K562 (cell line): ENCODE data around the gene CDYL. TPM values are rescaled to one million over a fixed set of nuclear protein-coding genes. Genes with fewer than 3 reads are reported as not detected.

Experiments used
- ATAC-seq: fragments of 200-7000 bp; cut with Tn5 transposase; 3 replicates; pipeline ENCODE4 v1.9.1; 2020; ENCODE audit warnings: moderate library complexity
- BruUV-seq: library from RNA; stranded (reverse); fragments of 400-500 nt; replicated peaks from 2 replicates; lab custom pipeline; 2021; lab: Mats Ljungman, UMichigan
- CTCF ChIA-PET: fragments of 300-600 bp; formaldehyde crosslinking; extraction: SDS; loops from one replicate; lab custom pipeline; 2021; ENCODE audit warnings: low intra/inter-chr PET ratio; lab: Yijun Ruan, JAX
- POLR2A ChIA-PET: fragments of 300-600, 350-650 bp; sonication (Branson Sonifier 250); formaldehyde crosslinking; extraction: SDS; loops from one replicate; lab custom pipeline; 2021; ENCODE audit warnings: antibody characterized with exemption, inconsistent platforms; lab: Yijun Ruan, JAX
- DNase-seq, 4 experiments: peaks; one replicate each; pipeline versions ENCODE4 v3.0.0 to v3.0.0-alpha.2; 2011 to 2018; ENCODE audit warnings: low spot score in 3 of 4, mixed read lengths in 3 of 4; ENCODE audit errors: extremely low read depth in 1 of 4
- FAIRE-seq: peaks from 2 replicates; lab custom pipeline; 2011; peaks lifted over from hg19 to GRCh38; lab: Jason Lieb, UNC
- H2AFZ ChIP-seq: 2 replicates; pipeline ENCODE4 v1.6.0; 2011; ENCODE audit warnings: low read depth, low read length, control low read depth, inconsistent platforms
- H3K27ac ChIP-seq: fragments of 200-600 bp; 3 replicates; pipeline ENCODE4 v1.8.0; 2011; ENCODE audit warnings: low read depth, mild to moderate bottlenecking, control low read depth, inconsistent platforms, low read length, moderate library complexity, mixed read lengths; ENCODE audit errors: extremely low read depth
- H3K27me3 ChIP-seq, 2 experiments: fragments of 300-600 bp in 1 of 2; 2 replicates in 1 of 2; 3 replicates in 1 of 2; pipeline versions ENCODE4 v1.6.0 to v1.8.0; 2011; ENCODE audit warnings: inconsistent platforms in 2 of 2, low read length in 2 of 2, mild to moderate bottlenecking in 1 of 2, mixed read lengths in 1 of 2, moderate library complexity in 1 of 2; ENCODE audit not compliant: control insufficient read depth in 2 of 2, insufficient read depth in 2 of 2
- H3K36me3 ChIP-seq: fragments of 300-600 bp; 3 replicates; pipeline ENCODE4 v1.8.0; 2011; ENCODE audit warnings: mild to moderate bottlenecking, low read length, inconsistent platforms; ENCODE audit not compliant: control insufficient read depth, insufficient read depth
- H3K4me1 ChIP-seq, 2 experiments: fragments of 200-600 bp in 1 of 2; replicated peaks in 1 of 2; 2 replicates in 1 of 2; 3 replicates in 1 of 2; pipeline versions ENCODE4 v1.5.1 to v1.8.0; 2011; ENCODE audit warnings: inconsistent platforms in 2 of 2, low read length in 2 of 2, mild to moderate bottlenecking in 1 of 2, mixed read lengths in 1 of 2, moderate library complexity in 1 of 2; ENCODE audit not compliant: control insufficient read depth in 2 of 2, insufficient read depth in 2 of 2
- H3K4me2 ChIP-seq: 2 replicates; pipeline ENCODE4 v1.6.1; 2011; ENCODE audit warnings: low read length, control low read depth, inconsistent platforms, mixed read lengths; ENCODE audit not compliant: insufficient read depth
- H3K4me3 ChIP-seq: fragments of 200-600 bp; sonication (generic), shearing (Covaris generic); 2 replicates; pipeline ENCODE4 v1.5.1; 2016; ENCODE audit warnings: control low read depth, inconsistent platforms
- H3K79me2 ChIP-seq: fragments of 200-600 bp; 3 replicates; pipeline ENCODE4 v1.8.0; 2011; ENCODE audit warnings: low read length, inconsistent platforms; ENCODE audit not compliant: control insufficient read depth, insufficient read depth
- H3K9ac ChIP-seq, 2 experiments: 2 replicates each; pipeline versions ENCODE4 v1.6.0 to v1.6.1; 2011; ENCODE audit warnings: low read depth in 2 of 2, low read length in 2 of 2, control low read depth in 1 of 2, inconsistent platforms in 1 of 2, mild to moderate bottlenecking in 1 of 2, mixed read lengths in 1 of 2; ENCODE audit not compliant: insufficient read depth in 1 of 2
- H3K9me1 ChIP-seq: one replicate; pipeline ENCODE4 v1.6.0; 2011; ENCODE audit warnings: inconsistent platforms, mild to moderate bottlenecking, low read length, moderate library complexity; ENCODE audit not compliant: control insufficient read depth, insufficient read depth
- H3K9me3 ChIP-seq: replicated peaks from 2 replicates; pipeline ENCODE4 v1.5.1; 2011; ENCODE audit warnings: low read depth, low read length, inconsistent platforms; ENCODE audit not compliant: control insufficient read depth, insufficient read depth
- H4K20me1 ChIP-seq: replicated peaks from 2 replicates; pipeline ENCODE4 v1.6.1; 2011; ENCODE audit warnings: low read length, inconsistent platforms, mixed read lengths; ENCODE audit not compliant: control insufficient read depth, insufficient read depth
- ASH1L ChIP-seq: fragments of 450-650 bp; IDR thresholded peaks from 2 replicates; pipeline ENCODE4 v1.6.1; 2018; ENCODE audit warnings: borderline replicate concordance, mild to moderate bottlenecking, low read depth; ENCODE audit not compliant: partially characterized antibody
- CREB3 ChIP-seq: fragments of 450-650 bp; conservative IDR thresholded peaks from 2 replicates; pipeline ENCODE4 v1.6.1; 2016; ENCODE audit warnings: missing genetic modification characterization, low read depth, mild to moderate bottlenecking, missing compliant biosample characterization, moderate library complexity
- HINFP ChIP-seq: fragments of 450-650 bp; conservative IDR thresholded peaks from 2 replicates; pipeline ENCODE4 v1.6.1; 2016; ENCODE audit warnings: missing genetic modification characterization, low read depth, mild to moderate bottlenecking, control low read depth, missing compliant biosample characterization
- KLF6 ChIP-seq: fragments of 250-450 bp; sonication (Bioruptor Pico); IDR thresholded peaks from 2 replicates; pipeline ENCODE4 v1.4.0; 2020; ENCODE audit warnings: mild to moderate bottlenecking, moderate library complexity, borderline replicate concordance
- MTA3 ChIP-seq: fragments of 450-650 bp; formaldehyde crosslinking; IDR thresholded peaks from 2 replicates; pipeline ENCODE4 v1.6.1; 2017; ENCODE audit warnings: mild to moderate bottlenecking, borderline replicate concordance
- SPI1 ChIP-seq: IDR thresholded peaks from 2 replicates; pipeline ENCODE4 v1.6.1; 2011; ENCODE audit warnings: low read depth, low read length, control low read depth, borderline replicate concordance
- TCFL5 ChIP-seq: fragments of 250-450 bp; sonication (Bioruptor Pico); conservative IDR thresholded peaks from 2 replicates; pipeline ENCODE4 v1.6.1; 2021; ENCODE audit warnings: mild to moderate bottlenecking, moderate library complexity, matching md5 sums
- ZNF239 ChIP-seq: fragments of 250-450 bp; sonication (Bioruptor Pico); IDR thresholded peaks from 2 replicates; pipeline ENCODE4 v1.4.0; 2020; ENCODE audit warnings: mild to moderate bottlenecking
- ZNF699 ChIP-seq: fragments of 250-450 bp; sonication (Bioruptor Pico); IDR thresholded peaks from 2 replicates; pipeline ENCODE4 v1.8.0; 2021; ENCODE audit warnings: mild to moderate bottlenecking, moderate library complexity; ENCODE audit not compliant: insufficient replicate concordance
- ZNF766 ChIP-seq: fragments of 200-800 bp; sonication (Bioruptor generic); conservative IDR thresholded peaks from 2 replicates; pipeline ENCODE4 v1.6.1; 2016; ENCODE audit warnings: missing genetic modification characterization, missing compliant biosample characterization
- WGBS: fragments of 100-300 bp; shearing (Covaris generic); methylation state at CpG from one replicate; pipeline ENCODE4 v1.1.6; 2016; ENCODE audit warnings: low coverage, mixed read lengths; ENCODE audit not compliant: insufficient coverage; ENCODE audit errors: missing lambda C conversion rate; 5-methylcytosine and 5-hydroxymethylcytosine counted together
- in situ Hi-C: fragments of 300-500 bp; cut with MboI; formaldehyde crosslinking; loops from 4 replicates; pipeline ENCODE4 v1.15.0; 2018; ENCODE audit warnings: inconsistent platforms, mixed read lengths
- intact Hi-C: fragments of 100-400 bp; cut with micrococcal nuclease; formaldehyde crosslinking; loops from 2 replicates; pipeline ENCODE4 v1.14.2; 2022
- polyA plus RNA-seq, 8 experiments: library from polyadenylated mRNA; depleted of rRNA in 4 of 8; stranded (reverse) in 5 of 8; unstranded in 3 of 8; fragments of >200 nt; fragmentation: Nextera tagmentation in 2 of 8; fragmentation: Illumina TruSeq in 1 of 8; extraction: Ambion mirVana in 2 of 8; extraction: Trizol in 1 of 8; gene quantifications; 2 replicates each; pipeline versions ENCODE4 v1.2.1 to v1.2.3, GENCODE V29; 2011 to 2014; ENCODE audit warnings: inconsistent platforms in 1 of 8, missing spikeins in 1 of 8
- total RNA-seq, 7 experiments: library from RNA; depleted of rRNA in 6 of 7; stranded (reverse); fragments of >200 nt in 6 of 7; fragmentation: Illumina TruSeq in 2 of 7; extraction: Trizol in 2 of 7; gene quantifications; 2 replicates each; pipeline versions ENCODE4 v1.2.1 to v1.2.3, GENCODE V29; 2011 to 2021; ENCODE audit warnings: low replicate concordance in 1 of 7

Gene CDYL
- total and polyA plus RNA-seq, 9 of the 15 experiments (the other 6 are each of a cell fraction or from before 2014, with no cell fraction given) = 8.1 to 45.8 (median 40.8) TPM

DNA sequence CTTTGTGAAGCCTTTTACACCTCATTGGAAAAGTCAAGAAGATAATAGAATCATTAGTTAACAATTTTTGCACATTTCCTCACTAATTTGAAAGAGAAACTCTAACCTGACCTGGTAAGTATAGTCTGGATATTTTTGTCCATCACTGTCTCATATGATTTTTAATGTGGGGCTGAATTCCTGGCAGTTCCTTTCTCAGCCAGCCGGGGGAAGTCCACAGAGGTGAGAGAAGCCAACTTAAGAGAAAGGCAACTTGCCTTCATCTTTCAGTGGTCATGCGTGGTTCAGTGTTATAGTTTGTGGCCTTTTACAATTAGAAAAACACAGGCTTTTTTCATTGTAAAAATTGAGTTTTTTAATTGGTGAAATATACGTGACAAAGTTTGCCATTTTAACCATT, 80.6 kb downstream of the CDYL start (continued):
- no peak for TF ChIP-seq ZNF239 (CRISPR knock-in tag)
- TF ChIP-seq ZNF766 = no peak
- TF ChIP-seq CREB3 (tag) = no peak
- TF ChIP-seq MTA3 = no peak
- TF ChIP-seq HINFP (tag) = no peak
- TF ChIP-seq TCFL5 (CRISPR knock-in tag) = no peak

DNA sequence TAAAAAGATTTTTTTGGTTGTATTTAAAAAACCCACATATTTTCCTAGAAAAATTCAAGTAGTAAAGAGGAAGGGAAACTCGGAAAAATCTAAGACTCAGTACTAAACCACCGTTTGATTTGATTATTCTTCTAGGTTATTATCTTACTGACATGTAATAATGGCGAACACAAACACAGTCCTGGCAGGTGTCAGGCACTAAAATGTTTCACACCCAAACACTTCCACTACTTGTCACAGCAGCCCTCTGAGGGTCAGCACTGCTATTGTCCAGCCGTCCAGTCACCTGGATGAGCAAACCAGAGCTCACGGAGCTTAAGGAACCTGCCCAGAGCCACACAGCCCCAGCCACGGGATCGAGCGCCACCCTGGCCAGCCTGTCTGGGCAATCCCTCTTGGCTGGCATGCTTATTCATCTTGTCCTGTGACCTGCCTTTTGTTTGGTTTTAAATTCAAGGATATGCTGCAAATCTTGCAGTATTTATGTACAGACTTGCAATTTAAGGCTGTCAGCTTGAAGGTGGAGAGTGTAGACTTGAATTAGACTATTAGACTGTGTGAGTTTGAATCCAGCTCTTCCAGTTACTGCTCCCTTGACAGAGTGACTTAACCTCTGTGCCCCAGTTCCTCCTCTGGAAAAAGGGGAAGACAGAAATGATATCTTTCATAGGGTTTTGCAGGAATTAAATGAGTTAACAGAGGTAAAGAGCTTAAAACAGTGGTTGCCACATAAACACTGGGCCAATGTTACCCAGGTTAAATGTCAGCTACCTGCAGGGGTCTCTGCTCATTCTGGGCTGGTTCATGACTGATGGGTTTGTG, 82.2 kb downstream of the CDYL start:
- intact Hi-C loops (loop anchor here (10.0 kb wide), 1 partner anchor 176 kb away; no protein-coding TSS in a partner anchor), in situ Hi-C loops (no loop called here)
- WGBS = 77% methylated on average over 8 of the region's 8 CpGs
- H3K9ac ChIP-seq = peak overlapping the region in 1 of 2 experiments; percentile 61; a peak in 1 of 4 replicates
- DNase-seq = no peak
- no peak overlapping the region for H3K4me2 ChIP-seq
- H3K9me1 ChIP-seq = peaks cover 8% of the 10 kb centered on the region
- peaks cover 87% of the 10 kb centered on the region for H3K79me2 ChIP-seq
- BruUV-seq = no TSS peak
- H2AFZ ChIP-seq = no peak overlapping the region
- H4K20me1 ChIP-seq = peaks cover 33% of the 10 kb centered on the region
- TF ChIP-seq SPI1 (peak; percentile 34; the same call in 1 of the 2 replicates), KLF6 (no peak), ZNF699 (CRISPR knock-in tag) (no peak), ASH1L (no peak)
- ATAC-seq = no peak
- H3K4me3 ChIP-seq = no peak overlapping the region
- ChIA-PET CTCF (no interaction called here), POLR2A (interaction anchor here (0.7 to 1.4 kb wide), 5 partner anchors 8 to 13 kb away, joined by 3 to 4 read pairs (median 3); no protein-coding TSS in a partner anchor)
- H3K4me1 ChIP-seq = peaks cover 10 to 22% of the 10 kb centered on the region in 2 experiments; a peak in 4 of 5 replicates
- no peak for FAIRE-seq
- no peaks in the 10 kb centered on the region for H3K27me3 ChIP-seq
- no peaks in the 10 kb centered on the region for H3K36me3 ChIP-seq
- H3K9me3 ChIP-seq = no peaks in the 10 kb centered on the region; the same call in 1 of the 2 replicates
- H3K27ac ChIP-seq = no peak overlapping the region
